ENCODE measurements around the gene ZNF775.

Gene ZNF775

DNA sequence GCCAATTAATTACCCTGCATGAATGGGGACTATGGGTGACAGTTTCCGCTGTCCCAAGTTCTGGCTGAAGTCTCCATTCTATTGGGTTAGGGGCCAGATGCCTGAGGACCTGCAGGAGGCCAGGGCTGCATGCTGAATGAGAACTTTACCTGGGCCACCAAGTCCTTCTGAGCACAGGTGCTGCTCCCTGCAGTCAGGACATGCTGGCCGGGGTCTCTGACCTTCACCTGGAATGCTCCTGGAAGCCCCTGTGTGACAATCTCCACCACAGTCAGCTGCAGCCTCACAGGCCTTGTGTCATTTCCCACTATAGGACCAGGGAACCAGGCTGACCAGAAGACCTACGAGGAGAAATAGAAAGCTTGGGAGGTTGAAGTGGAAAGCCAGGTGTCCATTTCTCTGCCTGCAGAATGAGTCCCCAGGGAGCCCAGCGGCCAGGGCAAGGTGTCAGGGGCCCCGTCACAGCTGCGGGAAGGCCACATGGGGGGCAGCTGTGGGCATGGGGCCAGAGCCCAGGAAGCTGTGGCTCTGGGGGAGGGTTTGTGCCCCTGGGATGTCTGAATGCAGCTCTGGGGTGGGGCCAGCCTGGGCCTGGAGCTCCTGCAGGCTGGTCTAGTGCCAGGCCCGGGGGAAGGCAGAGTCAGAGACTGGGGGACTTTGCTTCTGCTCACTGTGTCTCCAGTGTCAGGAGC lies 65.7 kb downstream of the ZNF775 start:
- WGBS, result 78% methylated on average over 7 of the region's 7 CpGs
- no peak overlapping the region for H3K27ac ChIP-seq (ENCODE audit: low read length, poor library complexity, severe bottlenecking)

DNA sequence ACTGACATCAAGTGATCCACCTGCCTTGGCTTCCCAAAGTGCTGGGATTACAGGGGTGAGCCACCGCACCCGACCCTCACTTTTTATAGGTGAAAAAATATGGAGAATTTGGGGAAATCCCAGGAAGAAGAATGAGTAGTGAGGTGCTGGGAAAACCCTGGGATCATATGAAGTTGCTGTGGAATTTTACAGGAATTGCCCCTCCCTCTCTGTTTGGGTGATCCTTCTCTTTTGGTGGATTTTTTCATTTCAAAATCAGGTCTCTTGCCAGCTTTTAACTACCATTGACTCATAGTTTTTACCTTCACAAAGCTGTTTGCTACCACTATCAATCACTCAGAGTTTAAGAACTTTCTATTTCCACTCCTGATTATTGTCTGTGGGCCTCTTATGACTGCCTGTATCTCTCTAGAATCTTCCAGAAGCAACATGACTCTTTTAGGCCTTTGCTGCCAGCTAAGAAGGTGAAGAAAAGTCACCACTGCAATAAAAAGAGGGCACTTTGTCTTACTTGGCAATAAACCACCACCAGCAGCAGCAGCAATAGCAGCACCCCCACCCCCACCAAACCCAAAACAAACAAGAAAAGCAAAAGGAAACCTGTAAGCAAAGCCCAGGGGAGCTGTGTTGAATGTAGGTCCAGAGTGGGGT lies 67.3 kb downstream of the ZNF775 start:
- DNase-seq, result no peak
- Histone ChIP-seq H3K36me3 (ENCODE audit: control insufficient read depth in 1 of 2, insufficient read depth in 2 of 2, low read depth in 1 of 2, low read length in 2 of 2) (no peaks in the 10 kb centered on the region), H3K79me1 (replicated peaks; ENCODE audit: low read length, poor library complexity, severe bottlenecking) (no peaks in the 10 kb centered on the region), H4K91ac (ENCODE audit: low read length) (no peak overlapping the region), H3K4me2 (ENCODE audit: low read length, poor library complexity, severe bottlenecking) (no peak overlapping the region), H3K9ac (ENCODE audit: low read length) (no peak overlapping the region), H4K8ac (ENCODE audit: low read length) (no peak overlapping the region), H3K9me3 (ENCODE audit: control insufficient read depth, low read length) (peaks cover 15% of the 10 kb centered on the region), H2BK15ac (ENCODE audit: low read depth, poor library complexity, severe bottlenecking) (no peak overlapping the region), H3K14ac (ENCODE audit: low read length in 2 of 2) (no peak overlapping the region), H2BK12ac (ENCODE audit: low read length in 2 of 2) (no peak overlapping the region), H2BK5ac (ENCODE audit: low read depth, low read length, poor library complexity, severe bottlenecking) (no peak overlapping the region), H3K18ac (ENCODE audit: low read depth in 1 of 2, low read length in 2 of 2) (no peak overlapping the region), H2BK120ac (ENCODE audit: low read depth, low read length) (no peak overlapping the region), H3K4me1 (ENCODE audit: control insufficient read depth, insufficient read depth, low read depth, low read length) (peaks cover 2% of the 10 kb centered on the region), H3K27ac (ENCODE audit: low read length, poor library complexity, severe bottlenecking) (no peak overlapping the region), H3K4ac (ENCODE audit: low read depth in 1 of 2, low read length in 2 of 2) (no peak overlapping the region), H3K4me3 (ENCODE audit: insufficient read depth in 1 of 2, low read depth in 1 of 2, low read length in 2 of 2) (no peak overlapping the region), H3K27me3 (ENCODE audit: control insufficient read depth in 1 of 2, insufficient read depth in 1 of 2, low read length in 2 of 2) (peaks cover 18 to 28% of the 10 kb centered on the region in 2 experiments), H2AK5ac (ENCODE audit: low read length, severe bottlenecking) (no peak overlapping the region), H2AFZ (ENCODE audit: low read depth, low read length) (no peak overlapping the region), H3K23ac (ENCODE audit: low read length in 2 of 2) (no peak overlapping the region)
- WGBS, result 89% methylated on average over 2 of the region's 2 CpGs

More for the DNA sequence above, 65.7 kb downstream of the ZNF775 start:
- H3K79me1 ChIP-seq (replicated peaks; ENCODE audit: low read length, poor library complexity, severe bottlenecking), result no peaks in the 10 kb centered on the region
- H4K8ac ChIP-seq (ENCODE audit: low read length), result no peak overlapping the region
- no peak overlapping the region for H3K18ac ChIP-seq (ENCODE audit: low read depth in 1 of 2, low read length in 2 of 2)
- H3K27me3 ChIP-seq (ENCODE audit: control insufficient read depth in 1 of 2, insufficient read depth in 1 of 2, low read length in 2 of 2), result peaks cover 5 to 13% of the 10 kb centered on the region in 2 experiments
- H3K36me3 ChIP-seq (ENCODE audit: control insufficient read depth in 1 of 2, insufficient read depth in 2 of 2, low read depth in 1 of 2, low read length in 2 of 2), result no peaks in the 10 kb centered on the region
- DNase-seq, result no peak
- H2AK5ac ChIP-seq (ENCODE audit: low read length, severe bottlenecking), result no peak overlapping the region
- H2BK120ac ChIP-seq (ENCODE audit: low read depth, low read length), result no peak overlapping the region
- H3K23ac ChIP-seq (ENCODE audit: low read length in 2 of 2), result no peak overlapping the region
- no peak overlapping the region for H3K4me2 ChIP-seq (ENCODE audit: low read length, poor library complexity, severe bottlenecking)
- H3K4me3 ChIP-seq (ENCODE audit: insufficient read depth in 1 of 2, low read depth in 1 of 2, low read length in 2 of 2), result no peak overlapping the region
- no peak overlapping the region for H3K4ac ChIP-seq (ENCODE audit: low read depth in 1 of 2, low read length in 2 of 2)
- peaks cover 2% of the 10 kb centered on the region for H3K4me1 ChIP-seq (ENCODE audit: control insufficient read depth, insufficient read depth, low read depth, low read length)
- no peak overlapping the region for H2BK15ac ChIP-seq (ENCODE audit: low read depth, poor library complexity, severe bottlenecking)
- no peak overlapping the region for H2AFZ ChIP-seq (ENCODE audit: low read depth, low read length)
- peaks cover 19% of the 10 kb centered on the region for H3K9me3 ChIP-seq (ENCODE audit: control insufficient read depth, low read length)
- H3K14ac ChIP-seq (ENCODE audit: low read length in 2 of 2), result no peak overlapping the region
- H2BK12ac ChIP-seq (ENCODE audit: low read length in 2 of 2), result no peak overlapping the region
- no peak overlapping the region for H4K91ac ChIP-seq (ENCODE audit: low read length)
- no peak overlapping the region for H3K9ac ChIP-seq (ENCODE audit: low read length)
- H2BK5ac ChIP-seq (ENCODE audit: low read depth, low read length, poor library complexity, severe bottlenecking), result no peak overlapping the region

Data from mesenchymal stem cell (in vitro differentiated cells and primary cell).